Measurements from ENCODE around the gene LIPC. TPM values are rescaled to one million over a fixed set of nuclear protein-coding genes. Genes with fewer than 3 reads are reported as not detected.

Gene LIPC
- total and polyA plus RNA-seq, 2 donors (not counting 1 experiment from before 2014, with no cell fraction given), result 0.82 to 4.0 TPM

GRCh38 chr15:58556028-58556361 lies 124.2 kb downstream of the LIPC start:
- Histone ChIP-seq H3K4me3 (replicated peaks in 1 of 4; ENCODE audit: control extremely low read depth in 1 of 4, insufficient read depth in 1 of 4, low read depth in 3 of 4, low read length in 4 of 4) (no peak overlapping the region), H3K27me3 (ENCODE audit: control insufficient read depth, insufficient read depth, low read length) (no peaks in the 10 kb centered on the region), H3K4me1 (ENCODE audit: control insufficient read depth, extremely low read depth, insufficient read depth, low read length) (peaks cover 11% of the 10 kb centered on the region), H3K9me3 (ENCODE audit: control insufficient read depth, insufficient read depth, low read depth, low read length) (no peaks in the 10 kb centered on the region), H3K4me2 (ENCODE audit: extremely low read depth, insufficient read depth, low read length) (no peak overlapping the region), H3K36me3 (ENCODE audit: control insufficient read depth, insufficient read depth, low read length) (no peaks in the 10 kb centered on the region), H3K9ac (ENCODE audit: insufficient read depth, low read length) (no peak overlapping the region), H2AFZ (ENCODE audit: low read length) (no peak overlapping the region), H3K27ac (ENCODE audit: insufficient read depth, low read length) (no peak overlapping the region), H4K20me1 (ENCODE audit: control insufficient read depth, extremely low read depth, insufficient read depth, low read length) (no peaks in the 10 kb centered on the region), H3K79me2 (ENCODE audit: control insufficient read depth, insufficient read depth, low read length) (no peaks in the 10 kb centered on the region)
- no peak for DNase-seq (ENCODE audit: low read depth in 2 of 2)
- no peak for TF ChIP-seq CTCF (conservative IDR thresholded peaks at IDR 0.05 in 1 of 2, IDR thresholded peaks at IDR 0.05 in 1 of 2; ENCODE audit: low read depth in 1 of 2, low read length in 2 of 2)

GRCh38 chr15:58556541-58556940 lies 124.8 kb downstream of the LIPC start:
- Histone ChIP-seq H3K27ac (ENCODE audit: insufficient read depth, low read length) (no peak overlapping the region), H3K36me3 (ENCODE audit: control insufficient read depth, insufficient read depth, low read length) (no peaks in the 10 kb centered on the region), H4K20me1 (ENCODE audit: control insufficient read depth, extremely low read depth, insufficient read depth, low read length) (no peaks in the 10 kb centered on the region), H3K9ac (ENCODE audit: insufficient read depth, low read length) (no peak overlapping the region), H3K27me3 (ENCODE audit: control insufficient read depth, insufficient read depth, low read length) (no peaks in the 10 kb centered on the region), H3K4me2 (ENCODE audit: extremely low read depth, insufficient read depth, low read length) (no peak overlapping the region), H3K4me3 (replicated peaks in 1 of 4; ENCODE audit: control extremely low read depth in 1 of 4, insufficient read depth in 1 of 4, low read depth in 3 of 4, low read length in 4 of 4) (no peak overlapping the region), H2AFZ (ENCODE audit: low read length) (no peak overlapping the region), H3K79me2 (ENCODE audit: control insufficient read depth, insufficient read depth, low read length) (no peaks in the 10 kb centered on the region), H3K4me1 (ENCODE audit: control insufficient read depth, extremely low read depth, insufficient read depth, low read length) (peaks cover 9% of the 10 kb centered on the region), H3K9me3 (ENCODE audit: control insufficient read depth, insufficient read depth, low read depth, low read length) (no peaks in the 10 kb centered on the region)
- no peak for DNase-seq (ENCODE audit: low read depth in 2 of 2)
- TF ChIP-seq EZH2 (IDR thresholded peaks at IDR 0.05; ENCODE audit: low read length, missing control alignments) (no peak), CTCF (conservative IDR thresholded peaks at IDR 0.05 in 1 of 2, IDR thresholded peaks at IDR 0.05 in 1 of 2; ENCODE audit: low read depth in 1 of 2, low read length in 2 of 2) (no peak)

GRCh38 chr15:58558777-58559176 lies 127.0 kb downstream of the LIPC start:
- Histone ChIP-seq H3K79me2 (ENCODE audit: control insufficient read depth, insufficient read depth, low read length) (no peaks in the 10 kb centered on the region), H3K9me3 (ENCODE audit: control insufficient read depth, insufficient read depth, low read depth, low read length) (no peaks in the 10 kb centered on the region), H3K4me1 (ENCODE audit: control insufficient read depth, extremely low read depth, insufficient read depth, low read length) (no peaks in the 10 kb centered on the region), H3K4me2 (ENCODE audit: extremely low read depth, insufficient read depth, low read length) (no peak overlapping the region), H2AFZ (ENCODE audit: low read length) (no peak overlapping the region), H3K36me3 (ENCODE audit: control insufficient read depth, insufficient read depth, low read length) (no peaks in the 10 kb centered on the region), H3K27ac (ENCODE audit: insufficient read depth, low read length) (no peak overlapping the region), H3K4me3 (replicated peaks in 1 of 4; ENCODE audit: control extremely low read depth in 1 of 4, insufficient read depth in 1 of 4, low read depth in 3 of 4, low read length in 4 of 4) (no peak overlapping the region), H4K20me1 (ENCODE audit: control insufficient read depth, extremely low read depth, insufficient read depth, low read length) (no peaks in the 10 kb centered on the region), H3K9ac (ENCODE audit: insufficient read depth, low read length) (no peak overlapping the region), H3K27me3 (ENCODE audit: control insufficient read depth, insufficient read depth, low read length) (no peaks in the 10 kb centered on the region)
- TF ChIP-seq CTCF (conservative IDR thresholded peaks at IDR 0.05 in 1 of 2, IDR thresholded peaks at IDR 0.05 in 1 of 2; ENCODE audit: low read depth in 1 of 2, low read length in 2 of 2) (no peak), EZH2 (IDR thresholded peaks at IDR 0.05; ENCODE audit: low read length, missing control alignments) (no peak)
- peak in 1 of 2 donors; percentile 14 for DNase-seq (ENCODE audit: low read depth in 2 of 2)
